HG03354 (cell line): ENCODE results near the gene HSPBP1.

Experiments
- ATAC-seq: cut with Tn5 transposase; IDR thresholded peaks from one replicate; pipeline ENCODE4 v1.9.1; 2021; ENCODE audit warnings: mild to moderate bottlenecking; ENCODE audit not compliant: unreplicated experiment, poor library complexity, severe bottlenecking

Gene HSPBP1

GRCh38 chr19:55257461-55258420 is 22.2 kb downstream of the HSPBP1 start:
- ATAC-seq = no peak

GRCh38 chr19:55256562-55257460 is 23.1 kb downstream of the HSPBP1 start:
- no peak for ATAC-seq

GRCh38 chr19:55255618-55256423 is 24.1 kb downstream of the HSPBP1 start:
- no peak for ATAC-seq

- ATAC-seq = no peak
Observed at GRCh38 chr19:55254625-55254977, 25.3 kb downstream of the HSPBP1 start.

- ATAC-seq = peak; percentile 52
Observed at GRCh38 chr19:55253842-55254624, 25.9 kb downstream of the HSPBP1 start.

- no peak for ATAC-seq
Observed at GRCh38 chr19:55252760-55253663, 26.9 kb downstream of the HSPBP1 start.

GRCh38 chr19:55251341-55252081 is 28.4 kb downstream of the HSPBP1 start:
- no peak for ATAC-seq

- no peak for ATAC-seq
Observed at GRCh38 chr19:55250262-55251036, 29.5 kb downstream of the HSPBP1 start.

- ATAC-seq = no peak
Observed at GRCh38 chr19:55249841-55250240, 30.1 kb downstream of the HSPBP1 start.

- no peak for ATAC-seq
Observed at GRCh38 chr19:55248704-55249103, 31.2 kb downstream of the HSPBP1 start.

- no peak for ATAC-seq
Observed at GRCh38 chr19:55248166-55248675, 31.7 kb downstream of the HSPBP1 start.

GRCh38 chr19:55247621-55248099 is 32.2 kb downstream of the HSPBP1 start:
- no peak for ATAC-seq

GRCh38 chr19:55246462-55247451 is 33.2 kb downstream of the HSPBP1 start:
- no peak for ATAC-seq

- no peak for ATAC-seq
Observed at GRCh38 chr19:55245236-55245904, 34.5 kb downstream of the HSPBP1 start.
